Lung (tissue), 12 donors: ENCODE measurements around the gene GUCY2D. TPM values are rescaled to one million over a fixed set of nuclear protein-coding genes. Genes with fewer than 3 reads are reported as not detected.

ENCODE experiments used
- ATAC-seq: fragments of 200-7000 bp; cut with Tn5 transposase; one replicate; pipeline ENCODE4 v1.9.1; 2020; ENCODE audit warnings: moderate number of reproducible peaks; ENCODE audit not compliant: insufficient read depth, low FRiP score
- DNase-seq, 3 donors: peaks; one replicate each; pipeline ENCODE4 v3.0.0-alpha.2; 2013 to 2017
- H3K27ac ChIP-seq, 2 donors: one replicate each; pipeline ENCODE4 v1.5.1; 2013; ENCODE audit warnings: mild to moderate bottlenecking in 2 of 2, moderate library complexity in 2 of 2, control low read depth in 1 of 2, inconsistent platforms in 1 of 2, low read depth in 1 of 2, low read length in 1 of 2
- H3K27me3 ChIP-seq, 3 donors: one replicate each; pipeline ENCODE4 v1.5.1; 2013; ENCODE audit warnings: low read length in 2 of 3; ENCODE audit not compliant: control insufficient read depth in 3 of 3, insufficient read depth in 3 of 3
- H3K36me3 ChIP-seq, 4 donors: one replicate each; pipeline ENCODE4 v1.5.1; 2013; ENCODE audit warnings: low read length in 4 of 4, mild to moderate bottlenecking in 1 of 4, moderate library complexity in 1 of 4; ENCODE audit not compliant: control insufficient read depth in 4 of 4, insufficient read depth in 4 of 4
- H3K4me1 ChIP-seq, 5 donors: one replicate each; pipeline ENCODE4 v1.5.1; 2013; ENCODE audit warnings: low read length in 5 of 5, mild to moderate bottlenecking in 2 of 5, moderate library complexity in 1 of 5; ENCODE audit not compliant: control insufficient read depth in 5 of 5, insufficient read depth in 5 of 5
- H3K4me3 ChIP-seq: one replicate; pipeline ENCODE4 v1.5.1; 2013; ENCODE audit warnings: mild to moderate bottlenecking, control low read depth, moderate library complexity
- H3K9ac ChIP-seq, 2 donors: one replicate each; pipeline ENCODE4 v1.5.1; 2013; ENCODE audit warnings: low read length in 2 of 2, control low read depth in 1 of 2; ENCODE audit not compliant: insufficient read depth in 1 of 2
- H3K9me3 ChIP-seq, 4 donors: one replicate each; pipeline ENCODE4 v1.5.1; 2013; ENCODE audit warnings: low read length in 3 of 4, mild to moderate bottlenecking in 1 of 4, moderate library complexity in 1 of 4; ENCODE audit not compliant: control insufficient read depth in 4 of 4, insufficient read depth in 3 of 4
- CTCF ChIP-seq: IDR thresholded peaks from 2 replicates; pipeline ENCODE4 v1.5.1; 2012; ENCODE audit warnings: mild to moderate bottlenecking; ENCODE audit errors: control extremely low read depth, extremely low read depth
- WGBS, 2 donors: extraction: QIAGEN DNeasy Blood & Tissue Kit; methylation state at CpG; one replicate each; pipeline ENCODE4 v1.1.7; 2013; 5-methylcytosine and 5-hydroxymethylcytosine counted together
- polyA plus RNA-seq, 2 donors: library from polyadenylated mRNA; stranded (reverse); fragments of 200-250 nt; gene quantifications; one replicate each; pipeline ENCODE4 v1.2.1, GENCODE V29; 2013
- total RNA-seq, 2 donors: library from RNA; depleted of rRNA in 1 of 2; stranded (reverse); fragments of >200 nt in 1 of 2; gene quantifications; one replicate each; pipeline ENCODE4 v1.2.1, GENCODE V29; 2014 to 2021
- donor health status: control.
- donor health status: control.
- donor health status: Bipolar disorder and iron deficiency.
- donor health status: healthy.
- donor health status: DM: yes; HTN: yes; CAD: no.

GUCY2D gene
- total and polyA plus RNA-seq, 4 donors = 0.20 to 1.8 (median 0.39) TPM

DNA sequence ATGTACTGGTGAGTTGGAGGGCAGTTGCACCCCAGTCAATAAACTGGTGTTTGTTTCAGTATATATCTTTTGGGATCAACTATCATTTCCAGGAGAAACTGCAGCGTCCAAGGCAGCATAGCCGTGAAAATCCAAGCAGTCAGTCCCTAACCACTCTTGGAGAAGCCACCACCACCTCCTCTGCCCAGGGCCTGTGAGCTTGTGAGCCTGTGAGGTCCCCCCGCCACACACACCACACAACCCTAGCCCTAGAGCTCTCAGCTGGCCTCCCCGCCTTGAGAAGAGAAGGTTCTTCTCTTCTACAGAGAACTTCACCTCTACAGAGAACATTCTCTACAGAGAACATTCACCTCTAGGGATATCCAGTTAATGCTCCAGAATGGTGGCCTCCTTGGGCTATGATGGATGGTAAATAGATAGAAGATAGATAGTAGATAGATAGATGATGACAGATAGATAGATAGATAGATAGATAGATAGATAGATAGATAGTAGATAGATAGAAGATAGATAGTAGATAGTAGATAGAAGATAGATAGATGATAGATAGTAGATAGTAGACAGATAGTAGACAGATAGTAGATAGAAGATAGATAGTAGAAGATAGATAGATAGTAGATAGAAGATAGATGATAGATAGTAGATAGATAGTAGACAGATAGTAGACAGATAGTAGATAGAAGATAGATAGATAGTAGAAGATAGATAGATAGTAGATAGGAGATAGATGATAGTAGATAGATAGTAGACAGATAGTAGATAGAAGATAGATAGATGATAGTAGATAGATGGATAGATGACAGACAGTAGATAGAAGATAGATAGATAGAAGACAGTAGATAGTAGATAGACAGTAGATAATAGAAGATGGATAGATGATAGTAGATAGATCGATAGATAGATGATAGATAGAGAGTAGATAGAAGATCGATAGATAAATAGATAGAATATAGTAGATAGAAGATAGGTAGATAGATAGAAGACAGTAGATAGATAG is 50.1 kb downstream of the GUCY2D start:
- no peak for TF ChIP-seq CTCF
- H3K4me1 ChIP-seq = peaks cover 0 to 8% (median 2%) of the 10 kb centered on the region in 5 donors
- no peak overlapping the region for H3K27ac ChIP-seq
- no peak for DNase-seq
- no peak overlapping the region for H3K9ac ChIP-seq
- H3K4me3 ChIP-seq = no peak overlapping the region
- 94 to 97% methylated on average over 6 of the region's 6 CpGs for WGBS, 2 donors
- no peak for ATAC-seq
- H3K9me3 ChIP-seq = no peaks in the 10 kb centered on the region
- H3K27me3 ChIP-seq = no peaks in the 10 kb centered on the region
- H3K36me3 ChIP-seq = no peaks in the 10 kb centered on the region

GRCh38 chr17:8053600-8053999 is 51.2 kb downstream of the GUCY2D start:
- WGBS, 2 donors = 95% methylated on average over 7 of the region's 7 CpGs
- ATAC-seq (no peak), DNase-seq (no peak)
- Histone ChIP-seq H3K9me3 (no peaks in the 10 kb centered on the region), H3K4me3 (no peak overlapping the region), H3K36me3 (no peaks in the 10 kb centered on the region), H3K27me3 (peaks cover 0 to 6% (median 0%) of the 10 kb centered on the region in 3 donors), H3K9ac (no peak overlapping the region), H3K27ac (no peak overlapping the region), H3K4me1 (peaks cover 0 to 8% (median 2%) of the 10 kb centered on the region in 5 donors)
- no peak for TF ChIP-seq CTCF

DNA sequence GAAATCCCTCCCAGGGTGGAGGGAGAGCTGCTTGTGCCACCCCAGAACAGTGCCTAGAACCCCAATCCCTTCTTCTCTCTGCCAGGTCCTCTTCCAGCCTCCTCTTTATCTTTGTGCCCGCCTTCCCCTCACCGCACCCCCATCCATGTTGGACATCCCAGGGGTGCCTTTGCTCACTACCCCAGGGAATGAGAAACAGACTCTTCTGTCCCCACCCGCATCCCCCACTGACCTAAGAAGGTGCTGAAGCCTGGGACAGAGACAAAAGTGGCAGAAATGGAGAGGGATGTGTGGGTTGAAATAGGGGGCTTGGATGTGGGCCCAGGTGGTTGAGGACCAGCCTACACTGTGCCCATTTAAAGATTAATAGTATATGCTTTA is 53.4 kb downstream of the GUCY2D start:
- H3K9me3 ChIP-seq = no peaks in the 10 kb centered on the region
- no peak overlapping the region for H3K4me3 ChIP-seq
- 62 to 64% methylated on average over 3 of the region's 3 CpGs for WGBS, 2 donors
- peak overlapping the region in 1 of 2 donors; percentile 80 for H3K27ac ChIP-seq
- TF ChIP-seq CTCF = no peak
- no peak for ATAC-seq
- peaks cover 0 to 27% (median 17%) of the 10 kb centered on the region in 3 donors for H3K27me3 ChIP-seq
- no peak overlapping the region for H3K9ac ChIP-seq
- DNase-seq = no peak
- H3K4me1 ChIP-seq = peaks cover 0 to 8% (median 2%) of the 10 kb centered on the region in 5 donors
- no peaks in the 10 kb centered on the region for H3K36me3 ChIP-seq
